Uterus (tissue), 4 donors: ENCODE data around the gene KCNMB1. TPM values are rescaled to one million over a fixed set of nuclear protein-coding genes. Genes with fewer than 3 reads are reported as not detected.

Source experiments
- DNase-seq, 2 donors: peaks; one replicate each; pipeline ENCODE4 v3.0.0-alpha.2; 2019 to 2020
- H3K27ac ChIP-seq, 2 donors: fragments of 200-600 bp; sonication (generic); 1 replicate in 1 of 2; 2 replicates in 1 of 2; pipeline ENCODE4 v1.5.1; 2016 to 2018
- H3K27me3 ChIP-seq, 2 donors: fragments of 200-600 bp; sonication (generic); one replicate each; pipeline ENCODE4 v1.5.1; 2018 to 2019; ENCODE audit warnings: control low read depth in 1 of 2
- H3K36me3 ChIP-seq, 2 donors: fragments of 200-600 bp; sonication (generic); one replicate each; pipeline ENCODE4 v1.5.1; 2019; ENCODE audit warnings: control low read depth in 1 of 2
- H3K4me1 ChIP-seq, 2 donors: fragments of 200-600 bp; sonication (generic); one replicate each; pipeline ENCODE4 v1.5.1; 2018 to 2019; ENCODE audit warnings: control low read depth in 1 of 2
- H3K4me3 ChIP-seq, 2 donors: fragments of 200-600 bp; sonication (generic); 1 replicate in 1 of 2; 2 replicates in 1 of 2; pipeline ENCODE4 v1.5.1; 2018 to 2019; ENCODE audit warnings: mild to moderate bottlenecking in 1 of 2
- H3K9me3 ChIP-seq, 2 donors: fragments of 200-600 bp; sonication (generic); one replicate each; pipeline ENCODE4 v1.5.1; 2019; ENCODE audit warnings: control low read depth in 1 of 2
- CTCF ChIP-seq, 4 experiments: fragments of 200-600 bp in 2 of 4; fragments of 450-650 bp in 2 of 4; sonication (generic) in 2 of 4; IDR thresholded peaks; one replicate each; pipeline ENCODE4 v1.5.1; 2016 to 2019; ENCODE audit warnings: antibody characterized with exemption in 4 of 4, mild to moderate bottlenecking in 2 of 4, moderate library complexity in 1 of 4
- POLR2A ChIP-seq, 2 donors: fragments of 450-650 bp; IDR thresholded peaks; one replicate each; pipeline ENCODE4 v1.6.1; 2016; ENCODE audit warnings: antibody characterized with exemption in 2 of 2, mild to moderate bottlenecking in 1 of 2, moderate library complexity in 1 of 2
- intact Hi-C: fragments of 100-400 bp; cut with DNase I; formaldehyde crosslinking; loops from one replicate; pipeline ENCODE4 v1.15.1; 2023; ENCODE audit warnings: low total_unique reads
- total RNA-seq, 4 donors: library from RNA; depleted of rRNA in 3 of 4; stranded (reverse); fragments of >200 nt in 3 of 4; gene quantifications; one replicate each; pipeline versions ENCODE4 v1.1.0 to v1.2.4, GENCODE V29; 2014 to 2023
- donor health status: DM: yes; HTN: yes; CAD: no.

KCNMB1 gene
- total RNA-seq, 4 donors from 2014 or later, result 5.7 to 42.6 (median 8.7) TPM

DNA sequence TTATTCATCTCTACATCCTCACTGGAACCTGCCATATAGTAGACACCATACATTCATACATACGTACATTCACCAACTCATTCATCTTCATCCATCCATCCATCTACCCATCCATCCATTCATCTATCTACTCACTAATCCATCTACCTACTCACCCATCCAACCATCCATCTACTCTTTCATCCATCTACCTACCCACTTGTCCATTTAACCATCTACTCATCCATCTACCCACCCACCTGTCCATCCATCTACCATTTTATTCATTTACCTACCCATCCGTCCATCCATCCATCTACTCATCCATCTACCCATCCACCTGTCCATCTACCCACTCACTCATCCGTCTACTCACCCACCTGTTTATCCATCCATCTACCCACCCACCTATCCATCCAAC is 59.6 kb downstream of the KCNMB1 start:
- H3K4me1 ChIP-seq, result no peaks in the 10 kb centered on the region
- no peaks in the 10 kb centered on the region for H3K27me3 ChIP-seq
- TF ChIP-seq POLR2A (IDR thresholded peaks at IDR 0.05) (no peak), CTCF (IDR thresholded peaks at IDR 0.05) (no peak)
- DNase-seq, result no peak
- intact Hi-C loops, result no loop called here
- no peak overlapping the region for H3K4me3 ChIP-seq
- no peaks in the 10 kb centered on the region for H3K9me3 ChIP-seq
- H3K27ac ChIP-seq, result no peak overlapping the region
- no peaks in the 10 kb centered on the region for H3K36me3 ChIP-seq

- TF ChIP-seq POLR2A (IDR thresholded peaks at IDR 0.05) (no peak), CTCF (IDR thresholded peaks at IDR 0.05) (no peak)
Measured at GRCh38 chr5:170327829-170328228, 61.3 kb downstream of the KCNMB1 start.

DNA sequence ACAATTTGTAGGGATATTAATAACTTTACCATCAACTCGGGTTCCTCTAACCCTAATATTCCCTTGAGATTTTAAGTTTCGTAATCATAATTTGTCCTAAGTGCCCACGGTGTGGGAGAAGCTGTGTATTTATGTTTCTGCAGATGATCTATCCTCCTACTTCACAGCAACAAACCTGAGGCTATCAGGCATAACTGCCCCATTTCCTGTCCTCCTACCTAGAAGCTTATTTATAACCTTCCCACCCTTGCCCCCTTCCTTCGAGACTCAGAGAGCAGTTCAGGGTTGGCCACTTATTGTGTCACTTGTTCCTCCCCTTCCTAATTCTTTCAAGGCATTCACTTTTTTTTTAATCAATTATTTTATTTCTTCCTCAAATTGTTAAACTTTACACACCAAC is 62.0 kb downstream of the KCNMB1 start:
- H3K36me3 ChIP-seq, result no peaks in the 10 kb centered on the region
- no peaks in the 10 kb centered on the region for H3K27me3 ChIP-seq
- no peak for TF ChIP-seq POLR2A (IDR thresholded peaks at IDR 0.05)
- TF ChIP-seq CTCF (IDR thresholded peaks at IDR 0.05), result no peak
- H3K4me3 ChIP-seq, result no peak overlapping the region
- no peak overlapping the region for H3K27ac ChIP-seq
- intact Hi-C loops, result no loop called here
- DNase-seq, result no peak
- no peaks in the 10 kb centered on the region for H3K9me3 ChIP-seq
- H3K4me1 ChIP-seq, result no peaks in the 10 kb centered on the region

More at GRCh38 chr5:170327829-170328228, 61.3 kb downstream of the KCNMB1 start:
- Histone ChIP-seq H3K4me3 (no peak overlapping the region), H3K27ac (no peak overlapping the region), H3K27me3 (no peaks in the 10 kb centered on the region), H3K9me3 (no peaks in the 10 kb centered on the region), H3K4me1 (no peaks in the 10 kb centered on the region), H3K36me3 (no peaks in the 10 kb centered on the region)
- DNase-seq, result no peak
- intact Hi-C loops, result no loop called here

Other genes with a start within 250 kb of the KCNMB1 start
- not detected for gene C5orf58, start 156.4 kb downstream of the KCNMB1 start, total RNA-seq
- 10 to 100 TPM in 3 of 4 donors, 1 to 10 TPM in 1; 1.3 to 19.1 (median 11.2) TPM for gene LCP2, start 91.6 kb downstream of the KCNMB1 start, total RNA-seq
- 1 to 10 TPM; 1.3 to 7.0 (median 3.9) TPM for gene KCNIP1, start 114.7 kb upstream of the KCNMB1 start, total RNA-seq